Measurements from ENCODE around the gene KNDC1. TPM values are rescaled to one million over a fixed set of nuclear protein-coding genes. Genes with fewer than 3 reads are reported as not detected.

The KNDC1 gene
- total and polyA plus RNA-seq, 10 of the 15 experiments (the other 5 are each of a cell fraction or from before 2014, with no cell fraction given) = 0.03 to 0.11 (median 0.05) TPM; not detected in 7

DNA sequence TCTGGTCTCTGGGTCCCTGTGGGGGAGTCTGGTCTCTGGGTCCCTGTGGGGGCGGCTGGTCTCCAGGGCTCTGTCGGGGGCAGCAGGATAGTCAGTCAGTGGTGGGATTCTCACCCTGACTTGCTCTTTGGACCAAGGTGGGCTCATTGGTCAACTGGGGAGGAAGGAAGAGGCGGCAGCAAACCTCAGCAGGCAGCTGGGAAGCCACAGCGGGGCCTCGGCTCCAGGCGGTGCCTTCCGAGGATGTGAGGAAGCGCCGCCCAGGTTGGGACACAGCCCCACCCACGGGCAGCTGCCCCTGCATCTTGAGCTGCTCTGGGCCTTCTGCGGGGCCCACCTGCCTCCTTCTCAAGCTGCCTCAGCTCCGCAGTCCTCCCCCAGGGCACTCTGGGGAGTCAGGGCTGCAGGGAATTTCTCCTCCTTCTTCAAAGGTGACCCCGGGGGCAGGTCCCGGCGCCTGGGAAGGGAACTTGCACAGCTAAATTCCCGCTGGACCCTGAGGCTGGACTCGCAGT lies 20.4 kb upstream of the KNDC1 start:
- Histone ChIP-seq H4K20me1 (ENCODE audit: control insufficient read depth, insufficient read depth) (no peaks in the 10 kb centered on the region), H2AFZ (ENCODE audit: control insufficient read depth, low read depth, low read length) (no peak overlapping the region), H3K9me3 (replicated peaks; ENCODE audit: control insufficient read depth, insufficient read depth, low read length) (no peaks in the 10 kb centered on the region), H3K4me3 (no peak overlapping the region), H3K27me3 (replicated peaks in 1 of 2; ENCODE audit: control insufficient read depth in 2 of 2, insufficient read depth in 2 of 2, low read length in 1 of 2) (no peaks in the 10 kb centered on the region), H3K79me2 (ENCODE audit: control insufficient read depth, insufficient read depth, low read length) (no peaks in the 10 kb centered on the region), H3K4me1 (ENCODE audit: control insufficient read depth, insufficient read depth, low read length) (no peaks in the 10 kb centered on the region), H3K36me3 (ENCODE audit: control insufficient read depth in 2 of 2, insufficient read depth in 2 of 2, low read length in 1 of 2) (no peaks in the 10 kb centered on the region), H3K9ac (ENCODE audit: control insufficient read depth, insufficient read depth, low read length) (no peak overlapping the region), H3K4me2 (ENCODE audit: control insufficient read depth, insufficient read depth) (no peak overlapping the region), H3K27ac (ENCODE audit: control insufficient read depth, insufficient read depth) (no peak overlapping the region)
- in situ Hi-C loops (cut with MboI) (loop anchor here (5.0 kb wide), 1 partner anchor 168 kb away; the partner anchor contains the start of genes TUBGCP2 and ZNF511), intact Hi-C loops (cut with micrococcal nuclease; ENCODE audit: unreplicated experiment) (no loop called here)
- BruUV-seq (replicated peaks) = no TSS peak
- ATAC-seq = no peak
- no peak for DNase-seq (ENCODE audit: low read depth, low spot score)
- ChIA-PET RAD21 (ENCODE audit: unreplicated experiment) (no interaction called here), POLR2A (no interaction called here), CTCF (no interaction called here), SMC1A (ENCODE audit: uncharacterized antibody, unreplicated experiment) (no interaction called here)
- TF ChIP-seq ZNF274 (IDR thresholded peaks at IDR 0.05; ENCODE audit: insufficient read depth, insufficient read length) (no peak), BCL11A (IDR thresholded peaks at IDR 0.05; ENCODE audit: low read depth, low read length) (no peak), ZNF622 (IDR thresholded peaks at IDR 0.05) (no peak), NFYA (IDR thresholded peaks at IDR 0.05; ENCODE audit: borderline replicate concordance, low read depth, low read length) (no peak), RB1 (IDR thresholded peaks at IDR 0.05; ENCODE audit: borderline replicate concordance) (no peak), ZSCAN29 (IDR thresholded peaks at IDR 0.05) (no peak)
- 63% methylated on average over 14 of the region's 17 CpGs for WGBS (ENCODE audit: insufficient coverage, insufficient replicate concordance, low lambda C conversion rate, missing lambda C conversion rate)
- FAIRE-seq = no peak

DNA sequence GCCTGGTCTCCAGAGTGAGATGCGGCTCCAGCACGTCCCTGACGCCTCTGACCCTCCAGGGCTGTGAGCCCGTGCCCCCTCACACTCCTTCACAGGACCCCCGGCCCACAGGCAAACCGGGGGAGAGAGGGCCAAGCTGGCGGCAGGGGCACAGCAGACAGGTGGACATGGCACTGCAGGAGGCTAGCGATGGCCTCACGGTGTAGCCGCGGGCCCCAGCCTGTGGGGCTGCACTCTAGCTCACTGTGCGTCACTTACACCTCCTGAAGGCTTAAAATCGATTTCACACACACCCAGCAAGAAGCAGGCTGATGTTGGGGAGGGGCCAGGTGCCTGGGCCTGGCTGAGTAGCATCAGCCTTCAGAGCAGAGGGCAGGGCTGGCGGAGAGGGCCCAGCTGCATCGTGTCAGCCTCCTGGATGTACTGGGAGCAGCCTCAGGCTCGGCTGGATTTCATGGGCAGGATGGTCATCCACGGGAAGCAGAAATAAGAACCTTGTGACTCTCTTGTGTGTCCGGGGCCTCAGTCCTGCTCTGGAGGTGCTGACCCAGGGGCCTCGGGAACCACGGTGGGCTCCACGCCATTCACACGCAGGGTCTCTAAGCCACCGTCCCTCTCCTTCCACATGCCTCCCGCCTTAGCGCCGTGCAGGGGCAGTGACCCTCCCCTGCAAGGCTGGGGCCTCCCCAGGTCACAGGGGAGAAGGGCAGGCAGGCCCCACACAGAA lies 19.4 kb upstream of the KNDC1 start:
- in situ Hi-C loops (cut with MboI) = loop anchor here (5.0 kb wide), 1 partner anchor 167 kb away; the partner anchor contains the start of genes TUBGCP2 and ZNF511
- POLR2A ChIA-PET = no interaction called here
- no peak overlapping the region for H2AFZ ChIP-seq (ENCODE audit: control insufficient read depth, low read depth, low read length)
- no peaks in the 10 kb centered on the region for H3K9me3 ChIP-seq (replicated peaks; ENCODE audit: control insufficient read depth, insufficient read depth, low read length)
- DNase-seq (ENCODE audit: low read depth, low spot score) (no peak), FAIRE-seq (no peak), ATAC-seq (no peak)
- no peak overlapping the region for H3K9ac ChIP-seq (ENCODE audit: control insufficient read depth, insufficient read depth, low read length)
- intact Hi-C loops (cut with micrococcal nuclease; ENCODE audit: unreplicated experiment) = no loop called here
- H3K4me3 ChIP-seq = no peak overlapping the region
- H4K20me1 ChIP-seq (ENCODE audit: control insufficient read depth, insufficient read depth) = no peaks in the 10 kb centered on the region
- SMC1A ChIA-PET (ENCODE audit: uncharacterized antibody, unreplicated experiment) = no interaction called here
- H3K79me2 ChIP-seq (ENCODE audit: control insufficient read depth, insufficient read depth, low read length) = no peaks in the 10 kb centered on the region
- 44% methylated on average over 26 of the region's 26 CpGs for WGBS (ENCODE audit: insufficient coverage, insufficient replicate concordance, low lambda C conversion rate, missing lambda C conversion rate)
- H3K27me3 ChIP-seq (replicated peaks in 1 of 2; ENCODE audit: control insufficient read depth in 2 of 2, insufficient read depth in 2 of 2, low read length in 1 of 2) = no peaks in the 10 kb centered on the region
- RAD21 ChIA-PET (ENCODE audit: unreplicated experiment) = no interaction called here
- no TSS peak for BruUV-seq (replicated peaks)
- no peaks in the 10 kb centered on the region for H3K36me3 ChIP-seq (ENCODE audit: control insufficient read depth in 2 of 2, insufficient read depth in 2 of 2, low read length in 1 of 2)
- CTCF ChIA-PET = no interaction called here
- H3K4me2 ChIP-seq (ENCODE audit: control insufficient read depth, insufficient read depth) = no peak overlapping the region
- no peaks in the 10 kb centered on the region for H3K4me1 ChIP-seq (ENCODE audit: control insufficient read depth, insufficient read depth, low read length)
- no peak overlapping the region for H3K27ac ChIP-seq (ENCODE audit: control insufficient read depth, insufficient read depth)
- TF ChIP-seq ZNF274 (IDR thresholded peaks at IDR 0.05; ENCODE audit: insufficient read depth, insufficient read length) (no peak), FOXK2 (IDR thresholded peaks at IDR 0.05) (no peak), HDAC2 (IDR thresholded peaks at IDR 0.05) (no peak), MYC (IDR thresholded peaks at IDR 0.05; ENCODE audit: insufficient read depth, insufficient read length, insufficient replicate concordance, low read length, severe bottlenecking) (no peak)
- TF ChIP-seq, protein P1, sequence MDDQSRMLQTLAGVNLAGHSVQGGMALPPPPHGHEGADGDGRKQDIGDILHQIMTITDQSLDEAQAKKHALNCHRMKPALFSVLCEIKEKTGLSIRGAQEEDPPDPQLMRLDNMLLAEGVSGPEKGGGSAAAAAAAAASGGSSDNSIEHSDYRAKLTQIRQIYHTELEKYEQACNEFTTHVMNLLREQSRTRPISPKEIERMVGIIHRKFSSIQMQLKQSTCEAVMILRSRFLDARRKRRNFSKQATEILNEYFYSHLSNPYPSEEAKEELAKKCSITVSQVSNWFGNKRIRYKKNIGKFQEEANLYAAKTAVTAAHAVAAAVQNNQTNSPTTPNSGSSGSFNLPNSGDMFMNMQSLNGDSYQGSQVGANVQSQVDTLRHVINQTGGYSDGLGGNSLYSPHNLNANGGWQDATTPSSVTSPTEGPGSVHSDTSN (IDR thresholded peaks at IDR 0.05; ENCODE audit: insufficient replicate concordance, low read depth, low read length) = no peak
- TF ChIP-seq, protein P2, sequence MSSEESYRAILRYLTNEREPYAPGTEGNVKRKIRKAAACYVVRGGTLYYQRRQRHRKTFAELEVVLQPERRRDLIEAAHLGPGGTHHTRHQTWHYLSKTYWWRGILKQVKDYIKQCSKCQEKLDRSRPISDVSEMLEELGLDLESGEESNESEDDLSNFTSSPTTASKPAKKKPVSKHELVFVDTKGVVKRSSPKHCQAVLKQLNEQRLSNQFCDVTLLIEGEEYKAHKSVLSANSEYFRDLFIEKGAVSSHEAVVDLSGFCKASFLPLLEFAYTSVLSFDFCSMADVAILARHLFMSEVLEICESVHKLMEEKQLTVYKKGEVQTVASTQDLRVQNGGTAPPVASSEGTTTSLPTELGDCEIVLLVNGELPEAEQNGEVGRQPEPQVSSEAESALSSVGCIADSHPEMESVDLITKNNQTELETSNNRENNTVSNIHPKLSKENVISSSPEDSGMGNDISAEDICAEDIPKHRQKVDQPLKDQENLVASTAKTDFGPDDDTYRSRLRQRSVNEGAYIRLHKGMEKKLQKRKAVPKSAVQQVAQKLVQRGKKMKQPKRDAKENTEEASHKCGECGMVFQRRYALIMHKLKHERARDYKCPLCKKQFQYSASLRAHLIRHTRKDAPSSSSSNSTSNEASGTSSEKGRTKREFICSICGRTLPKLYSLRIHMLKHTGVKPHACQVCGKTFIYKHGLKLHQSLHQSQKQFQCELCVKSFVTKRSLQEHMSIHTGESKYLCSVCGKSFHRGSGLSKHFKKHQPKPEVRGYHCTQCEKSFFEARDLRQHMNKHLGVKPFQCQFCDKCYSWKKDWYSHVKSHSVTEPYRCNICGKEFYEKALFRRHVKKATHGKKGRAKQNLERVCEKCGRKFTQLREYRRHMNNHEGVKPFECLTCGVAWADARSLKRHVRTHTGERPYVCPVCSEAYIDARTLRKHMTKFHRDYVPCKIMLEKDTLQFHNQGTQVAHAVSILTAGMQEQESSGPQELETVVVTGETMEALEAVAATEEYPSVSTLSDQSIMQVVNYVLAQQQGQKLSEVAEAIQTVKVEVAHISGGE (CRISPR knock-in tag; IDR thresholded peaks at IDR 0.05) = no peak
